Measurements from ENCODE around the gene TUBA4B. TPM values are rescaled to one million over a fixed set of nuclear protein-coding genes. Genes with fewer than 3 reads are reported as not detected.

Gene TUBA4B
- total RNA-seq, 1 experiment from 2014 or later: not detected

DNA sequence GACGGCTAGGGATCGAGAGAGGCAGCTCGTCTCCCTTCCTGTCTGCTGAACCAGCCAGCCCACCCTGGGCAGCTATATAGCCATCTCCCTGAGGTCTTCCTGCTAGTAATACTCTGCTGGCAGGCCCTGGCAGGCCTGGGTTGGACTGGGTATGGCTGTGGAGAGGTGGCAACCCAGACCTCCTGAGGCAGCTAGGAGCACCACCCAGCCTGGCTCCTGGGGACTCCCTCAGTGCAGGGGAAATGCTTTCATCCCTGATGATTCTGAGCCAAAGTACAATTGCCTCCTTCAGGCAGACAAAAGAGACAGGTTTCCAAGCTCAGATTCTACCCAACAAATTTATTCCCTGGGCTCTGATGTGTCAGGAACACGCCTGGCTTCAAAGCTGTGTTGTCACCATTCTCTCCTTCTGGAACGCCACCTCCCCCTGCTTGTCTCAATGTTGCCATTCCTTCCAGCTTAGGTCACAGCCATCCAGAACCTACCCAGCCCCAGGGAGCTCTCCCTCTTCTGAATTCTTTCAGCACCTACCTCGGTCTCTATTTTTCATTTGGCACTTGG lies 21.4 kb downstream of the TUBA4B start:
- Mint-ChIP-seq H3K27ac (ENCODE audit: unreplicated experiment) (peak overlapping the region; percentile 82), H3K4me3 (ENCODE audit: unreplicated experiment) (peak overlapping the region; percentile 23), H3K36me3 (ENCODE audit: insufficient read depth, unreplicated experiment) (peaks cover 7% of the 10 kb centered on the region), H3K9me3 (ENCODE audit: unreplicated experiment) (no peaks in the 10 kb centered on the region), H3K4me1 (ENCODE audit: low read depth, unreplicated experiment) (peaks cover 11% of the 10 kb centered on the region), H3K27me3 (ENCODE audit: insufficient read depth, unreplicated experiment) (no peaks in the 10 kb centered on the region)
- no peaks in the 10 kb centered on the region for H3K36me3 ChIP-seq (ENCODE audit: control insufficient read depth, insufficient read depth, low read length)
- peak; percentile 72 for DNase-seq
- no peak overlapping the region for H3K4me3 ChIP-seq (ENCODE audit: low read depth, low read length)
- peaks cover 37% of the 10 kb centered on the region for H3K4me1 ChIP-seq
- no peaks in the 10 kb centered on the region for H3K27me3 ChIP-seq (replicated peaks; ENCODE audit: control insufficient read depth, insufficient read depth, low read length)
- intact Hi-C loops (cut with micrococcal nuclease; ENCODE audit: unreplicated experiment): no loop called here
- no TSS peak for BruUV-seq (replicated peaks)
- TF ChIP-seq CTCF (IDR thresholded peaks at IDR 0.05; ENCODE audit: insufficient read depth in 1 of 2, low read depth in 1 of 2, low read length in 1 of 2, severe bottlenecking in 1 of 2, unreplicated experiment in 1 of 2): no peak
- ChIA-PET POLR2A (interaction anchor here (0.6 to 1.7 kb wide), 5 partner anchors 13 to 57 kb away, joined by 3 to 7 read pairs (median 4); partner anchors contain the start of gene TUBA4A), CTCF (interaction anchor here (0.6 to 1.6 kb wide), 9 partner anchors 14 to 200 kb away, joined by 3 to 29 read pairs (median 3); partner anchors contain the start of gene TUBA4A)
- H3K9me3 ChIP-seq: no peaks in the 10 kb centered on the region

- peaks cover 12% of the 10 kb centered on the region for H3K36me3 Mint-ChIP-seq (ENCODE audit: insufficient read depth, unreplicated experiment)
- BruUV-seq (replicated peaks): no TSS peak
- Histone ChIP-seq H3K4me3 (ENCODE audit: low read depth, low read length) (peak overlapping the region; percentile 85), H3K27me3 (replicated peaks; ENCODE audit: control insufficient read depth, insufficient read depth, low read length) (no peaks in the 10 kb centered on the region), H3K4me1 (peaks cover 37% of the 10 kb centered on the region), H3K36me3 (ENCODE audit: control insufficient read depth, insufficient read depth, low read length) (peaks cover 3% of the 10 kb centered on the region), H3K9me3 (no peaks in the 10 kb centered on the region)
- no peaks in the 10 kb centered on the region for H3K27me3 Mint-ChIP-seq (ENCODE audit: insufficient read depth, unreplicated experiment)
- DNase-seq: peak; percentile 83 to 90
- peak; percentile 92 to 96 for TF ChIP-seq CTCF (IDR thresholded peaks at IDR 0.05; ENCODE audit: insufficient read depth in 1 of 2, low read depth in 1 of 2, low read length in 1 of 2, severe bottlenecking in 1 of 2, unreplicated experiment in 1 of 2)
- CTCF ChIA-PET: interaction anchor here (0.5 to 5.8 kb wide), 18 partner anchors 8 to 381 kb away, joined by 3 to 92 read pairs (median 5); partner anchors contain the start of genes CNPPD1, DNPEP, GLB1L and STK16
- H3K27ac Mint-ChIP-seq (ENCODE audit: unreplicated experiment): peak overlapping the region; percentile 98
- POLR2A ChIA-PET: interaction anchor here (0.6 to 1.5 kb wide), 12 partner anchors 14 to 709 kb away, joined by 3 to 18 read pairs (median 4); partner anchors contain the start of genes CNPPD1, DNPEP and TUBA4A
- peaks cover 13% of the 10 kb centered on the region for H3K4me1 Mint-ChIP-seq (ENCODE audit: low read depth, unreplicated experiment)
- intact Hi-C loops (cut with micrococcal nuclease; ENCODE audit: unreplicated experiment): loop anchor here (1.0 to 5.0 kb wide), 2 partner anchors 17 to 101 kb away; partner anchors contain the start of genes CNPPD1 and RETREG2
- H3K4me3 Mint-ChIP-seq (ENCODE audit: unreplicated experiment): peak overlapping the region; percentile 98
- H3K9me3 Mint-ChIP-seq (ENCODE audit: unreplicated experiment): no peaks in the 10 kb centered on the region
These were observed 24.9 kb downstream of the TUBA4B start for GRCh38 chr2:219277703-219278654.

DNA sequence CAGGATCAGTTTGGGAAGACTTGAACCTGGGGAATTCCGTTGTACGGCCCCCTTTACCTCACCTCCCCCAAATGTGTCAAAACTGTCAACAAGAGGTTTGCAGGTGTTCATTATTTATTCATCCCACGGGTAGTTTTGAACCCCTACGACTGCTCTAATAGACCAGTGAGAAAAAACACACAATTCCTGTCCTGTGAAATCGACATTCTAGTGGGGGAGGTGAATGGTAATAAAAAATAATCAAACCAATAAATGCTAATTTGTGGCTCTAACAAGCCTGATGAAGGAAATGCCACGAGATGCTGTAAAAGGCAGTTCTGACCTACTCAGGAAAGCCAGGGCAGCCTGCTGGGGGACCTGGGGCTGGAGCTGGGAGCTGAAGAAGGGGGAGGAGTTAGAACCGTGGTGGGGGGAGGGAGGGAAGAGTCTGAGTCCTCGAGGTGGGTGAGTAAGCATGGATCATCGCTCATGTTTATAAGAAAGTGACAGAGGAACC lies 25.7 kb downstream of the TUBA4B start:
- Mint-ChIP-seq H3K9me3 (ENCODE audit: unreplicated experiment) (no peaks in the 10 kb centered on the region), H3K27me3 (ENCODE audit: insufficient read depth, unreplicated experiment) (no peaks in the 10 kb centered on the region), H3K27ac (ENCODE audit: unreplicated experiment) (peak overlapping the region; percentile 98), H3K4me3 (ENCODE audit: unreplicated experiment) (peak overlapping the region; percentile 98), H3K4me1 (ENCODE audit: low read depth, unreplicated experiment) (peaks cover 13% of the 10 kb centered on the region), H3K36me3 (ENCODE audit: insufficient read depth, unreplicated experiment) (peaks cover 16% of the 10 kb centered on the region)
- Histone ChIP-seq H3K4me3 (ENCODE audit: low read depth, low read length) (peak overlapping the region; percentile 85), H3K4me1 (peaks cover 37% of the 10 kb centered on the region), H3K27me3 (replicated peaks; ENCODE audit: control insufficient read depth, insufficient read depth, low read length) (no peaks in the 10 kb centered on the region), H3K36me3 (ENCODE audit: control insufficient read depth, insufficient read depth, low read length) (peaks cover 3% of the 10 kb centered on the region), H3K9me3 (no peaks in the 10 kb centered on the region)
- TF ChIP-seq CTCF (IDR thresholded peaks at IDR 0.05; ENCODE audit: insufficient read depth in 1 of 2, low read depth in 1 of 2, low read length in 1 of 2, severe bottlenecking in 1 of 2, unreplicated experiment in 1 of 2): no peak
- BruUV-seq (replicated peaks): TSS peak; percentile 95
- intact Hi-C loops (cut with micrococcal nuclease; ENCODE audit: unreplicated experiment): loop anchor here (1.0 to 5.0 kb wide), 5 partner anchors 24 to 101 kb away; partner anchors contain the start of genes ABCB6, ANKZF1, ATG9A and CNPPD1
- DNase-seq: no peak
- ChIA-PET POLR2A (interaction anchor here (0.6 to 1.9 kb wide), 13 partner anchors 13 to 708 kb away, joined by 3 to 18 read pairs (median 5); partner anchors contain the start of genes ANKZF1, ATG9A, CNPPD1 and GLB1L), CTCF (interaction anchor here (0.5 to 5.8 kb wide), 14 partner anchors 16 to 381 kb away, joined by 3 to 92 read pairs (median 6); partner anchors contain the start of genes GLB1L and STK16)

Measured in Caco-2 (cell line).